ENCODE results near the gene ROCK2.

ROCK2 gene

DNA sequence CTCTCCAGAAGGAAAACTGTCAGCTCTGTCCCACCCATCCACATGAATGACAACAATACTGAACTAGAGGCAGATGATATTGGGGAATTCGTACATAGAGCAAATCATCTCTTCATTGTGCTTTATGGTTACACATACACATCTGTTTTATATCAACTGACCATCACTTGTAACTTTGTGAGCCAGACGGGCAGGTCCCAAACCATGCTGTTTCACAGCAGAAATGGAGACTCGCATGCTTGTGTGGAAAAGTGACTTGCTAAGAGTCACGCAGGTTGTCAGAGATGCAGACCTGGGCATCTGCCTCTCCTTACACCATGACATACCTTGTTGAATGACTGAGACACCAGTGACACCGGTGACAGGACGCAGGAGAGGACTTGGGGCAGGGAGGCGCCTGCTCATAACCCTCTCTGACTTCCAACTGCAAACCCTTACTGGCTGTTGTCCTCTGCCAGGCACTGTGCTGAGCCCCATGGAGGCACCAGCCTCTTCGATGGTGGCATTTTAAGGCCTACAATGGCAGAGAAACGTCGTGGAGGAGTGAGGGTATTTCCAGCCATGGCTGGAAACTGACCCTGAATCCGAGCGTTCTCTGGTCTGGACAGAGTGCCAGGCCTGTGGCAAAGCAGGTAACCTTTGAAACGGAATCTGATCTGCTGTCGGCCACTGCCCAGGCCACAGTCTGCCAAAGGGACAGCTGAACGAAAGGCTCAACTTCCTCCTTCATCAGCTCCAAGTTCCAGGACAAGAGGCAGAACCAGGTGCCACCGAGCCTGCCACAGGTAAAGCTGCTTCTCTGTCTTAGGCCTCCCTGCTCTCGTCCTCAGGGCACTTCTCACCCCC lies 26.9 kb upstream of the ROCK2 start:
- TF ChIP-seq REST (IDR thresholded peaks at IDR 0.05; ENCODE audit: insufficient read depth in 1 of 2, low read depth in 2 of 2, low read length in 2 of 2) (no peak), FOXP2 (optimal IDR thresholded peaks at IDR 0.05; ENCODE audit: borderline replicate concordance, extremely low read depth, extremely low read length, insufficient read depth) (no peak)

DNA sequence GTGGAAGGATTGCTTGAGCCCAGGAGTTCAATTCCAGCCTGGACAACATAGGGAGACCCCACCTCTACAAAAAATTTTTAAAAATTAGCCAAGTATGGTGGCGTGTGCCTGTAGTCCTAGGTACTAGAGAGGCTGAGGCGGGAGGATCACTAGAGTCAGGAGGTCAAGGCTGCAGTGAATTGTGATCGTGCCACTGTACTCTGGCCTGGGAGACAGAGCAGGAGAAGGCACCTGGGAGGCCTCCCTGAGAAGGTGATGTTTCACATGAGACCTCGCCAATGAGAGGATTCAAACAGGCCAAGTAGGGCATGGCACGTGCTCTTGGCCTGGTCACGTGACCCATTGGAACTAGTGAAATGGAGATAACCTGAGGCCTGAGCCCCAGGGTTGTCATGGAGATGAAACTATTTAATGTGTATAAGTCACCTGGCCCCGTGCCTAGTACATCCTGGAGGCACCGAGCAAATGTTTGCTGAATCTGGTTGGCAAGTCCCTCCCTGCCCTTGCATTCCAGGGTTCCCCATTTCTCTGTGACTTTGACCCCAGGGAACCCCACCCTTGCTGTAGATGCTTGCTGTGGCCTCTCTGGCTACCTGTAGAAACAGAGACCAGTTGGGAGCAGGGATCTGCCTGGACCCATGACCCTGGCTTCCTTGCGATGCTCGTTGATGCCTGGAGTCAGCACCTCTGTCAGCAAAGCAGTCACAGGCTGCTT lies 26.1 kb upstream of the ROCK2 start:
- TF ChIP-seq POLR2AphosphoS5 (IDR thresholded peaks at IDR 0.05; ENCODE audit: low read depth, low read length) (no peak), REST (IDR thresholded peaks at IDR 0.05; ENCODE audit: insufficient read depth in 1 of 2, low read depth in 2 of 2, low read length in 2 of 2) (no peak), FOXP2 (optimal IDR thresholded peaks at IDR 0.05; ENCODE audit: borderline replicate concordance, extremely low read depth, extremely low read length, insufficient read depth) (no peak), SIN3A (IDR thresholded peaks at IDR 0.05; ENCODE audit: borderline replicate concordance, insufficient read depth, low read length) (no peak), TAF1 (IDR thresholded peaks at IDR 0.05; ENCODE audit: borderline replicate concordance, insufficient read depth, low read length) (no peak)

DNA sequence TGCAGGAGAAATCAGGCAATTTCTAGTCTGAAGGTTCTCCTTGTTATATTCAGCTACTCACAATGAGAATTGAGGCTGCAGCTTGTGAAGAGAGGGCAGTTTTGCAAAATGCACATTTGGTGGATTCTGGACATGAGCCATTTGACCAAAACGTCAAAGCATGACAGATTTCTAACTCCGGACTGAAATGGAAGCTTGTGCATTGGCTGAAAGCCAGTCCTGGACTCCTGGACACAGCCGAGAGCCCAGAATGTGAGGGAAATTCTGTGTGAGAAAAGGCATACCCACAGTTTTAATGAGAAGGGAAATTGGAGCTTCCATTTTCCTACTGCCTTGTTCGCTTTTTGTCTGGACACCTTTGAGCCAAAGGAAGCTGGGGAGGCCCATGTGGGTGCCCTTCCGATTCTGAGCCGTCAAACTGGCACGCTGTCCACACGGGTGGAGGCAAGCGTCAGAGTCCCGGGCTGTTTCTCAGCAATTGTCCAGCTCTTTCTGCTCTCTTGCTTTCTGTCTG lies 23.7 kb upstream of the ROCK2 start:
- TF ChIP-seq FOXP2 (optimal IDR thresholded peaks at IDR 0.05; ENCODE audit: borderline replicate concordance, extremely low read depth, extremely low read length, insufficient read depth) (no peak), TAF1 (IDR thresholded peaks at IDR 0.05; ENCODE audit: borderline replicate concordance, insufficient read depth, low read length) (no peak)

GRCh38 chr2:11367170-11367730 lies 22.8 kb upstream of the ROCK2 start:
- TF ChIP-seq REST (IDR thresholded peaks at IDR 0.05; ENCODE audit: insufficient read depth in 1 of 2, low read depth in 2 of 2, low read length in 2 of 2) (no peak), SIN3A (IDR thresholded peaks at IDR 0.05; ENCODE audit: borderline replicate concordance, insufficient read depth, low read length) (no peak), TAF1 (IDR thresholded peaks at IDR 0.05; ENCODE audit: borderline replicate concordance, insufficient read depth, low read length) (no peak), POLR2AphosphoS5 (IDR thresholded peaks at IDR 0.05; ENCODE audit: low read depth, low read length) (no peak), FOXP2 (optimal IDR thresholded peaks at IDR 0.05; ENCODE audit: borderline replicate concordance, extremely low read depth, extremely low read length, insufficient read depth) (no peak)

DNA sequence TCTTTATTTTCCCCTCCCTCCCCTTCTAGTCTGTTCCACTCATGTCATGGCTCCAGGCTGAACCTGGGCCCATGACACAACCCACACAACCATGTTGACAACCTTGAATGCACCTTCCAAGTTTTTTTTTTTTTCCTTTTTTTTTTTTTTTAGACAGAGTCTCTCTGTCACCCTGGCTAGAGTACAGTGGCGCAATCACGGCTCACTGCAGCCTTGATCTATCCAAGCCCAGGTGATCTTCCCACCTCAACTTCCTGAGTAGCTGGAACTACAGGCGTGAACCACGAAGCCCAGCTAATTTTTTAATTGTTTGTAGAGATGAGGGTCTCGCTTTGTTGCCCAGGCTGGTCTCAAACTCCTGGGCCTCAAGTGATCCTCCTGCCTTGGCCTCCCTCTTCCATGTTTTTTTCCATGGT lies 21.9 kb upstream of the ROCK2 start:
- TF ChIP-seq REST (IDR thresholded peaks at IDR 0.05; ENCODE audit: insufficient read depth in 1 of 2, low read depth in 2 of 2, low read length in 2 of 2) (no peak), FOXP2 (optimal IDR thresholded peaks at IDR 0.05; ENCODE audit: borderline replicate concordance, extremely low read depth, extremely low read length, insufficient read depth) (no peak), TAF1 (IDR thresholded peaks at IDR 0.05; ENCODE audit: borderline replicate concordance, insufficient read depth, low read length) (no peak), SIN3A (IDR thresholded peaks at IDR 0.05; ENCODE audit: borderline replicate concordance, insufficient read depth, low read length) (no peak), POLR2AphosphoS5 (IDR thresholded peaks at IDR 0.05; ENCODE audit: low read depth, low read length) (no peak)

All from PFSK-1 (cell line).